ENCODE results near the gene NR1D2.

The NR1D2 gene

GRCh38 chr3:23968463-23969184, 23.5 kb downstream of the NR1D2 start:
- no peak for DNase-seq

GRCh38 chr3:23969393-23969792, 24.3 kb downstream of the NR1D2 start:
- no peak for DNase-seq

GRCh38 chr3:23971684-23972083, 26.6 kb downstream of the NR1D2 start:
- no peak for DNase-seq

- DNase-seq = no peak
Measured at GRCh38 chr3:23976555-23976954, 31.5 kb downstream of the NR1D2 start.

GRCh38 chr3:23979569-23979968, 34.5 kb downstream of the NR1D2 start:
- no peak for DNase-seq

GRCh38 chr3:23981136-23981535, 36.0 kb downstream of the NR1D2 start:
- no peak for DNase-seq

GRCh38 chr3:23981955-23982354, 36.9 kb downstream of the NR1D2 start:
- DNase-seq = no peak

- no peak for DNase-seq
Measured at GRCh38 chr3:23984934-23985333, 39.8 kb downstream of the NR1D2 start.

- DNase-seq = no peak
Measured at GRCh38 chr3:23985747-23986544, 40.9 kb downstream of the NR1D2 start.

- no peak for DNase-seq
Measured at GRCh38 chr3:23987356-23987755, 42.3 kb downstream of the NR1D2 start.

- DNase-seq = no peak
Measured at GRCh38 chr3:23991306-23991682, 46.2 kb downstream of the NR1D2 start.

- DNase-seq = no peak
Measured at GRCh38 chr3:23991683-23992628, 46.9 kb downstream of the NR1D2 start.

- no peak for DNase-seq
Measured at GRCh38 chr3:23993556-23994243, 48.6 kb downstream of the NR1D2 start.

- DNase-seq = no peak
Measured at GRCh38 chr3:23994244-23994569, 49.1 kb downstream of the NR1D2 start.

- DNase-seq = no peak
Measured at GRCh38 chr3:23995219-23995618, 50.1 kb downstream of the NR1D2 start.

GRCh38 chr3:23996095-23996524, 51.0 kb downstream of the NR1D2 start:
- DNase-seq = no peak

GRCh38 chr3:23999012-23999641, 54.0 kb downstream of the NR1D2 start:
- DNase-seq = peak; percentile 57

GRCh38 chr3:24002129-24002528, 57.0 kb downstream of the NR1D2 start:
- DNase-seq = no peak

GRCh38 chr3:24003466-24003865, 58.4 kb downstream of the NR1D2 start:
- DNase-seq = no peak

- DNase-seq = no peak
Measured at GRCh38 chr3:24004171-24004938, 59.3 kb downstream of the NR1D2 start.

GRCh38 chr3:24005669-24006068, 60.6 kb downstream of the NR1D2 start:
- DNase-seq = no peak

All from stimulated activated CD4-positive, alpha-beta T cell treated with anti-CD3 and anti-CD28 coated beads, Interleukin-12 subunit alpha, Interleukin-12 subunit beta, amount 100 ng/mL, for 4 hours (primary cell).